LHCN-M2 (cell line): ENCODE measurements around the gene SNCG. TPM values are rescaled to one million over a fixed set of nuclear protein-coding genes. Genes with fewer than 3 reads are reported as not detected.
"Not testable (repeated sequence)": the region's sequence is repeated elsewhere in the genome, so short reads cannot be mapped to it uniquely, and the experiment has no call there.

ENCODE experiments used
- DNase-seq: peaks from one replicate; pipeline ENCODE4 v3.0.0-alpha.2; 2012; ENCODE audit warnings: low read depth
- polyA plus RNA-seq: library from polyadenylated mRNA; unstranded; fragments of >200 nt; gene quantifications from one replicate; pipeline ENCODE4 v1.2.1, GENCODE V29; 2012; ENCODE audit warnings: missing spikeins
- total RNA-seq: library from RNA; depleted of rRNA; stranded (reverse); fragments of >200 nt; gene quantifications from 2 replicates; pipeline ENCODE4 v1.2.3, GENCODE V29; 2014; rRNA removed

Gene SNCG
- 4.4 and 5.0 TPM in 2 replicates for total RNA-seq
- polyA plus RNA-seq = 5.1 TPM

DNA sequence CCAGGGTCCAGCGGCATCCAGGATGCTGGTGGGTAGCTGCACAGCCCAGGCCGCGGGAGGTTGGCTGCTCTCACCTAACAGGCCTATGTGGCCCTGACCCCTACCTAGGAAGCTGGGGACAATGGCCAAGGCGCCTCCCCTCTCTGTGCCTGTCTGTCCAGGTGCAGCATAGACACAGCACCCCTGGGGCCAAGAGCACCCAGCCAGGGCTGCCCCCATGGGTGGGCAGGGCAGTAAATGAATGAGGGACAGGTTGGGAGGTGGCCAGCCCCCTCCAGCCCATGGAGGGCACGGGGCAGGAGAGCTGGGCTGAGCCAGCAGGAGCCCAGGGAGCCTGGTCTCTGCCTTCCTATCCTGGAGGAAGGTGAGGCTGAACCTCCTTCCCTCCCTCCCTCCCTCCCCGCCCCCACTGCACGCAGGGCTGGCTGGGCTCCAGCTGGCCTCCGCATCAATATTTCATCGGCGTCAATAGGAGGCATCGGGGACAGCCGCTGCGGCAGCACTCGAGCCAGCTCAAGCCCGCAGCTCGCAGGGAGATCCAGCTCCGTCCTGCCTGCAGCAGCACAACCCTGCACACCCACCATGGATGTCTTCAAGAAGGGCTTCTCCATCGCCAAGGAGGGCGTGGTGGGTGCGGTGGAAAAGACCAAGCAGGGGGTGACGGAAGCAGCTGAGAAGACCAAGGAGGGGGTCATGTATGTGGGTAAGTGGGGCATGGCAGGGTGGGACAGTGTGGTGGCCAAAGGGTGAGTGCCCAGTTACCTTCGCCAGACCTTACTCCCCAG is at the start of gene SNCG:
Gene SNCG, plus strand, starts transcription at position 484 of the 785 bp plus-strand sequence. Its CDS starts 99 bp downstream, at position 583.
- DNase-seq = no peak

DNA sequence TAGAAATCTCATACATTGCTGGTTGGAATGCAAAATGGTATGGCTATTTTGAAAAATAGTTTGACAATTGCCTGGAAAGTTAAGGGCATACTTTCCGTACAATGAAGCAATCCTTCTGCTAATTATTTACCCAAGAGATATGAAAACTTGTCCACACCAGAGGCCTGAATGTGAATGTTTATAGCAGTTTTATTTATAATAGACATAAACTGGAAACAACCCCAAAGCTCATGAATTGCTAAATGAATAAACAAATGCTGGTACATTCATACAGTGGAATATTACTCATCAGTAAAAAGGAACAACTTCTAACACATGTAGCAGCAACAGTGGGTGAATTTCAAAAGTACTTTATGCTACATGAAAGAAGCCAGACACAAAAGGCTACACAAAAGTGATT is 43.7 kb upstream of the SNCG start:
- DNase-seq = no peak

DNA sequence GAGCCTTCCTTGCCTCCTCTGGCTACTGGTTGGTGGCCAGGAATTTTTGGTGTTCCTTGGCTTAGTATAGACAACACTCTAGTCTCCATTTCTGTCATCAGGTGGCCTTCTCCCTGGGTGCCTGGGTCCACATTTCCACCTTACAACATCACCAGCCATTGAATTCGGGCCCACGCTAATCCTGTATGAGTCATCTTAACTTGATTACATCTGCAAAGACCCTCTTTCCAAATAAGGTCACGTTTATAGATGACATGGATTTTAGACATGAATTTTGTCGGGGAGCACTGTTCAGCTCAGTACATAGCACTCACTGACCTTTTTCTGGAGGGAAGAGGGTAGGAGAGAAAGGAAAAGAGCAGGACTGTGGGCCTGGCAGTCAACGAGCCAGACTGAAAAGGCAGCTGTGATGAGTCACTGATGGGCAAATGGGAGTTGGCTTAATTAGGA is 40.4 kb upstream of the SNCG start:
- DNase-seq = peak; percentile 63

DNA sequence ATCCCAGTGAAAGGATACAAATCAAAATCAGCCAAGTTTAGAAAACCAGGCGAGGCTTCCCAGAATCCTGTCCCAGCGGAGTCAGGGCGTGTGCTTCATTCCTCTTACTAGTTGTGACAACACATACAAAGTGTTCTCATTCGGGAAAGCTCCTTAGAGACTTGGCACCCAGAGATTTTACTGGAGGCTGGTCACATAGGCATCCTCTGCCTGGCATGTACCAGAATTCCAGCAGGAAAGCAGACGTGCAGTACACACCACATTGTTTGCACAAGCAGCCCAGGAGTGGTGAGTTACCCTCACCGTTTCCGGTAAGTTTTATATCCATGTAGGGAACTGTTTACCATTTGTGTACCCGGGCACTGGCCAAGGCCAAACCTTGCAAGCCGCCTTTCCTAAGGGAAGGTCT is 35.8 kb upstream of the SNCG start:
- no peak for DNase-seq

DNA sequence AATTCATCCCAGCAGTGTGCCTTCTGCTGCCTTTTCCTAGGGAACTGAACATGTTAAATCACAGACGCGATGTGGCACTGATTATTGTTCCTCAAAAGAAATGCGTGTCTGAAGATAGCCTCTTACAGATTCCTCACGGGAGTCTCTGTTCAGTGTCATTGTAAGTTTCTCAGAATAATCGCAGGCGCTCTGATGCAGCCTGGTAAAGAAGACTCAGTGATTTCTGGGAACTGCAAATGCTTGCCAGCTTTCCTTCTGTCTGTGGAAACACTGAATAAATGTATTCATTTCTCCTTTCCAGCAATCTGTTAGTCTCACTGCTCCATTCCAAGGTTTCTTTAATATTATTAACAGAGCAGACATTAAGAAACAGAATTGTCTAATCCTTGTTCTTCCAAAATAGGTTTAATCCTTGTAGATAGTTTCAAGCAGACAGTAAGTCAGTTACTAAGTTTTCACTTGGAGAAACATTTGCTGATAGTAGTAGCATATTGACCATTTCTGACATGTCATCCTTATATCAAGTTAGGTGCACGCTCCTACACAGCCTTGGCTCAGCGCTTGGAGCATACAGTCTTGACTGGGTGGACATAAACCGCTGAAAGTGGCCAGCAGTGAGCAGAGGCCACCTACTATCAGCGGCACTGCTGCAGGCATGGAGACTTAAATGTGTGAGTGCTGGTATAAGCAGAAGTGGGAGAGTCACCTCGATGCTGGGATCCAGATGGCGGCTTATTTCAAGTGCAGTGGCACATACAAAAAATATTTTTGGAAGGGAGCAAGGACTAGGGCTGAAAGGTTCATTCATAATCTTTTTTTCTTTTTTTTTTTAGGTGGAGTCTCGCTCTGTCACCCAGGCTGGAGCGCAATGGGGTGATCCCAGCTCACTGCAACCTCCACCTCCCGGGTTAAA is 28.7 kb upstream of the SNCG start:
- no peak for DNase-seq

DNA sequence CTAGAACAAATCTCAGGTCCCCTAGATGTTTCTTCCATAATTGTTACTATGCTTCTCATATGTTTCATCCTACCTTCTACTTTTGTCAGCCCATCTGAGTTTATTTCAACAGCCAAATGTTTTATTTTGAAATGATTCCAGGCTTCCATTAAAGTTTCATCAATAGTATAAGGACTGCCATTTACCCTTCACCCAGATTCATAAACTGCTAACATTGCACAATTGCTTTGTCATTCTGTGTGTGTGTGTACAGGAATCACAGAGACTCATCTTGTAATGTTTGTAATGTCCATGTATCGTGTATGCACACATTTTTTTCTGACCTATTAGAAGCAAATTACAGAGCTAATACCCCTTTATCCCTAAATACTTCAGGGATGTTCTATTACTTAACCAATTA is 26.5 kb upstream of the SNCG start:
- peak; percentile 15 for DNase-seq

DNA sequence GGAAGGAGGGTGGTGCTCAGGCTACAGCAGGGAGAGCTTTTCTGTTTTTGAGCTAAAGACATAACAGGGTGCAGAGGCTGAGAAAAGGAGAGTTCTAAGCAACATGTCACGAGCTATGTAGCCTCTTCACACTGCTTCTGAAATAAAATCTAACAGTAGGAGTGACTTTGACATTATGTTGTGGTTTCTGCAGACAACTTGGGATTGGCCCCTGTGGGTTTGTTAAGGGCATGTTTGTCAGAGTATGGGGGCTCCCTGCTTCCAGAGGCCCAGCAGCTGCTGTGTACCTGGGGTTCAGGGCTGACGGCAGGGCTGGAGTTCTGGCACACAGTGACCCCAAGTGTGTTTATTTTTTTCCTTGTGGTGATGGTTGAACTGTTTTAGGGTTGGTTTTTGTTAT is 25.7 kb upstream of the SNCG start:
- no peak for DNase-seq

DNA sequence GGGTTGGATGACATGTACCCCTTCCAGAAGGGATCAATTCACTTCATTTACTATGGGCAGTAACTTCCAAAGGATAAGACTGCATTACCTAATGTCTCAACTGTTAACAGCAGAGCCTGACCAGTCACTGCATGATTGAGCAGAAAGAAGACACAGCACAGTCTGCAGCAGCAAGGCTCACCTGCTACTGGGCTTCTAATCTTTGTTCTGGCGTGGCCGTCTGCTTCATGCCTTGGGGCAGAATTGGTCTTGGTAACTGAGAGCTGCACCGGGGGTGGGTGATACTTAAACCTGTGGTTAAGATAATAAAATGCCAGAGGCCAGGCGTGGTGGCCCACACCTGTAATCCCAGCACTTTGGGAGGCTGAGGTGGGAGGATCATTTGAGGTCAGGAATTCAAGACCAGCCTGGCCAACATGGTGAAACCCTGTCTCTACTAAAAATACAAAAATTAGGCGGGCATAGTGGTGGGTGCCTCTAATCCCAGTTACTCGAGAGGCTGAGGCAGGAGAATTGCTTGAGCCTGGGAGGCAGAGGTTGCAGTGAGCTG is 24.2 kb upstream of the SNCG start:
- not testable (repeated sequence) for DNase-seq

DNA sequence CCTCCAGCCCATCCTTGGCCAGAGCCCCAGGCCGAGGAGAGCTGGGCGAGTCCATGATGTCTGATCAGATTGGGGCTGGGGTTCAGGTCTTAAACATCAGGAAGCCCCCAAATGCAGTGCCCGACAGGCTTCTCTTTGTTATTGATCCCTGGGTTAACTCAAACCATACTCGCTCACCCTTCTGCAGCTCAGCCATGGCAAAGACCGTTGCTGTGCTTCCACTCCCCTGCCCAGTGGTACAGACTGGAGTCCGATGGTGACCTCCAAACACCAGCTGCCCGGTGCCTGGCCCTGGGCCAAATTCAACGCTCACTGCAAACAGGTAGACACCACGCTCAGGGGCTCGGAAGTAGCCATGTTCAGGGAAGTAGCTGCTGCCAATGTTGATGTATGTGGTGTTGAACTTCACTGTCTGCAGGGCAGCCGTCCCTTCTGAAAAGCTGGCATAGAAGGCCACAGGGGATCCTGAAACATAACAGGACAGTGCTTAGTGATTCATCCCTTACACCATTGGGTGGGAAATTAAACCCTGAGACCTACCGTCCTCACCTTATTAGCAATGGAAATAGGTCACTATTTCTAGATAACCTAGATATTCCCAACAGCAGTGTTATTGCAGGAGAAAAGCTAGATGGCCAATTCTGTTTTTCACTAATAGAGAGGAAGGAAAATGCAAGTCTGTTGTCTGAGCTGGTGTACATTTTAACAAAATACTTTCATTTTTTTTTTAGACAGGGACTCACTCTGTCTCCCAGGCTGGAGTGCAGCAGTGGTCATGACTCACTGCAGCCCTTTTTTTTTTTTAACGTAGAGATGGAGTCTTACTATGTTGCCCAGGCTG is 21.5 kb upstream of the SNCG start:
- peak; percentile 53 for DNase-seq

DNA sequence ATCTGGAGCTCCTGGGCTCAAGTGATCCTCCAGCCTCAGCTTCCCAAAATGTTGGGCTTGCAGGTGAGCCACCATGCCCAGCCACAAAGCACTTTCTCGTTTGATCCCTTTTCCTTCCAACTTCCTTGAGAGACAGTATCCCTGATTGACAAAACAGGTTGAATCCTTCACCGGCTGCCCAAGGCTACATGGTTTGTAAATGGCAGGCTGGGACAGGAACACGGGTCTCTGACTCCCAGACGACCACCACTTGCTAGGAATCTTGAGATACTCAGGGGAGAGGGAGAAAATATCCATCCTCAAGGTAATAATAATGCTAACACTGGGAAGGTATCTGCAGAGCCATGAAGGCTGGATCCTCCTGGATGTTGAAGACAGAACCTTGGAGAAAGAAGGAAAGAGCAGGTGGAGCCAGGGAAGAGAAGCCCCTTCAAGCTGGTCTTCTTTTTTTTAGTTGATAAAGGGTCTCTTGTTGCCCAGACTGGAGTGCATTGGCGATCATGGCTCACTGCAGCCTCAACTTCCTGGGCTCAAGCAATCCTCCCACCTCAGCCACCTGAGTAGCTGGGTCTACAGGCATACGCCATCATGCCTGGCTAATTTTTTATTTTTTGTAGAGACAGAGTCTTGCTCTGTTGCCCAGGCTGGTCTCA is 20.8 kb upstream of the SNCG start:
- DNase-seq = no peak

DNA sequence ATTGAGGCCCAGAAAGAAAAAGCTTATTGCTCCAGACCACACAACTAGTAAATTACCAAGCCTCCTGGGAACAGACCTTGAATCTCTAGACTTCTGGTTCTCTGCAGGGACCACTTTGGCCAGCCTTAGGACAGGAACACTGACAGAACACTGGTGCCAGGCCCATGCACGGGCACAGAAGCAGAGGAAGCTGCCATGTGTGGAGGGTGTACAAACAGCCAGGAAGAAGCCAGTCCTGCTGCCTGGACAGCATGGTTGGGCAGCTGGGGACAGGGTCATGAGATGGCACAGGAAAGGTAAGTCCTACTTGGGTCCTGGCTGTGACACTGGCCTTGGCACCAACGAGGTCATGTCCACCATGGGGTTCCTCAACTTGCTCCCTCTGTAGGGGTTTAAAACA is 20.1 kb upstream of the SNCG start:
- no peak for DNase-seq

DNA sequence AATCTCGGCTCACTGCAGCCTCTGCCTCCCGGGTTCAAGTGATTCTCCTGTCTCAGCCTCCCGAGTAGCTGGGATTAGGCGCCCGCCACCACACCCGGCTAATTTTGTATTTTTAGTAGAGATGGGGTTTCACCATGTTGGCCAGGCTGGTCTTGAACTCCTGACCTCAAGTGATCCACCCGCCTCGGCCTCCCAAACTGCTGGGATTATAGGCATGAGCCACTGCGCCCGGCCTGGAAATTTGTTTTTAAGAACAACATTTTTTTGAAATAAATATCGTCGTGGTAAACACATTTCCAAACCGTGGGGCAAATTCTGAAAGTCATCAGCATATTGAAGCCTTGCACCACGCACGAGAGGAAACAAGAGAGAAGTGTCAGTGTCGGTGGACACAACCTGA is 18.3 kb upstream of the SNCG start:
- DNase-seq = not testable (repeated sequence)

DNA sequence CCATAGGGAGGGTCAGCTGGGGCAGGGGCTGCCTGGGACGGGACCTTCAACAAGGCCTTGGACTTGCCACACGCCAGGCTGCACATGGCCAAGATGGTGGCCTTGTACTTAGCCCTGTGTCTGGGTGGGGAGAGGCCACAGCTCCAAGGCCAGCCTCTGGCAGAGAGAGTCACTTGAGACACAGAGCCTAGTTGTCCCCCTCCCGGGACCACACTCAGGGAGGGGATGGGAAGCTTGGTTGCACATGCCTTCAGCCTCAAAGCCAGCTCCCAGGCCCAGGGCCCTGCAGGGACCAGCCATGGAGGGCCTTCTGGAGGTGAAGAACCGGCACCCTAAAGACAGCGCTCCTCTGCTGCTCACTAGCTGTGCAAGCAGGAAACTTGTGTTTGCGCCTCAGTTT is 17.7 kb upstream of the SNCG start:
- DNase-seq = no peak

DNA sequence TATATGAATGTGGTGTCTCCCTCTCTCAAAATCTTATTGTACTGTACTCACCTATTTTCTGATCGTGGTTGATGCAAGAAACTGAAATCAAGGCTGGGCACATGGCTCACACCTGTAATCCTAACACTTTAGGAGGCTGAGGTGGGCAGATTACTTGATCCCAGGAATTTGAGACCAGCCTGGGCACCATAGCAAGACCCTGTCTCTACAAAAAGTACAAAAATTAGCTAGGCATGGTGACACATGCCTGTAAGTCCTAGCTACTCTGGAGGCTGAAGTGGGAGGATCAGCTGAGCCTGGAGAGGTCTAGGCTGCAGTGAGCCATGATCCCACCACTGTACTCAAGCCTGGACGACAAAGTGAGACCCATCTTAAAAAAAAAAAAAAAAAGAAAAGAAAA is 17.0 kb upstream of the SNCG start:
- no peak for DNase-seq

DNA sequence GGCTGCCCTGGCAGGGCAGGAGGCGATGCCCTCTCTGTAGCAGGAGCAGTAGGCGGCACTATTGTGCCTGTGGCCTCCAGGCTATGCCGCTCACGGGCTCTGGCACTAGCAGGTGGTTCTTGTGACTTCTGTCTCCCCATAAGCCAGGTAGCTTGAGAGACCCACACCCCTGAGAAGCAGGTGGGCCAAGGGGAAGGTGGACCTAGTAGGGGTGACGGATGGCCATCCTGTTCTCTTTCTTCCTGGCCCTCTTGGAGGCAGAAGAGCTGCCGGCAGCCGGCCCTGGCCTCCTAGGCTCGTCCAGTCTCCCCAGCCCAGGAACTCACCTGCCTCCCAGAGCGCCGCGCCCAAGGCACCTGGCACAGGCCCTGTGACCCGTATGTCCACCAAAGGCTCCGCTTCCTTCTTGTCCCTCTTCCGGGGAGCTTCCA is 16.4 kb upstream of the SNCG start:
- DNase-seq = no peak

DNA sequence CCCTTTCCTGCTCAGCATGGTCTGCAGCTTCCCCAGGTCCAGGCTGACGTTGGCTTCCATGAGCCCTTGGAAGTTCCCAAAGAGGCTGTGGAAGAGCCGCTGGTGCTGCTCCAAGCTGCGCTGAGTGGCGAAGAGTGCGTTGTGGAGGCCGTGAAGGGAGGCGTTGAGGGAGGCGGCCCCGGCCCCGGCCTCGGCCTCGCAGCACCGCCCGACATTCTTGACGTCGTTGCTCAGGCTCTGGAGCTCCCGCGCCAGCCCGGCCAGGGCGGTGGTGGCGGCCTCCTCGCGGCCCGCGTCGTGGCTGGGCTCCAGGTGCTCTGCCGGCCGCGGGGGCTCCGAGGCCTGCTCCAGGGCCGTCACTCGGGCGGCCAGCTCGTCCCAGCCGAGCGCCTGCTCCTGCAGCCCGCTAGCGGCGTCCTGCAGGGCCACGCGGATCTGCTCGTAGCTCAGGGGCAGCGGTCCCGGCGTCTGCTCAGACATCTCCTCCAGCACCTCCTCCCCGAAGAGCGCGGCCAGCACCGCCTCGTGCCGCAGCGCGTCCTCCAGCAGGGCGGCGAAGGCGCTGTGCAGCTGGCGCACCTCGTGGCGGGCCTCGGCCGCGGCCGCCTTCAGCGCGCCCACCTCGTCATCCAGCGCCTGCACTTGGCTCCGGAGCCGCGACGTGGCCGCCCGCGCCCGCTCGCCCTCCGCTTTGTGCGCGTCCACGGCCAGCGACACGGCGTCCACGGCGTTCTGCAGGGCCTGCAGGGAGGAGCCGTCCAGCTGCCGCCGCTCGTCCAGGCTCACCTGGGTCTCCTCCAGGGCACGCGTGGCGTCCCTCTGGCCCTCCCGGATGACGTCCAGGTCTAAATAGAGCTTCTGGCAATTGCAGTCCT is 15.7 kb upstream of the SNCG start:
- DNase-seq = no peak

DNA sequence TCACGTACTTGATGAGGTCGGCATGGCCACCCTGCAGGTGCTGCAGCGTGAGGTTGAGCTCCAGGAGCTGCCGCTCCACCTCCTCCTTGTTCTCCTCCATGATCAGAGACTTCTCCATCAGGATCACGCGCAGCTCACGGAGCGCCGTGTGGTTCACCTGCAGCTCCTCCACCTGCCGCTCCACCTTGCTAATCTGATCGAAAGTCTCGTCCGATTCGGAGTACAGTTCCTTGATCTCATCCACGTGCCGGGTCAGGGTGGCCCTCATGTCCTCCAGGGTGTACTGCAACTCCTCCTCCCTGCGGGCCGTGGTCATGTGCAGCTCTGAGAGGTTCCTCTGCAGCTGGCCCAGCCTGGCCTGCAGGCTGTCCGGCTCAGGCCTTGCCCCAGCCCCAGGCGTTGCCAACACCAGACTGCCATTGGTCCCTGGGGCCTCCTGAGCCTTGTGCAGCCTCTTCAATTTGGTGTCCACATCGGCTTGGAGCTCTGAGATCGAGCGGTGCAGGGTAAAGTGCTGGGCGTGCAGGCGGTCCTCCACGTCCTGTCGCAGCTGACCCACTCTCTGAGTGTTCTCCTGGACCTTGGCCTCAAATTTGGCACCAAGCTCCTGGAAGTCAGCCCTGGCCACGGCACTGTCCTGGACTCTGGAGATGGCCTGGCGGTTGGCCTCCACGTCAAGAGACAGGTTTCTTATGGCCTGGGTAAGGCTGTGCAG is 14.9 kb upstream of the SNCG start:
- DNase-seq = no peak

DNA sequence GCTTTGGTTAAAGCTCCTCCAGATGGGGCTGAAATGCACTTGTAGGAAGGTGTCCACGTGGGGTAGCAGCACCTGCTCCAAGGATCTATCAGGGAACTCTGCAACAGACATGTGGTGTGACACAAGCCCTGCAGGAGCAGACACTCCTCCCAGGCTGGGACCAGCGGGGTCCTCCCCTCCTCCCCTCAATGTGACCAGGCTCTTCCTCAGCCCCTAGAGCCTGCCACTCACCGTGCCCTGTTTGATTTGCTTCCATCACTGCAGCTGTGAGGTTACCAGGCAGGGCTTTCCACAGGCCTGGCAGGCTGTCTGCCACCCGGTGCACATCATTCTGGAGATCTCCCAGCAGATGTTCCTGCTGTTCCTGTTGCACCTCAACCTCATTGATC is 14.4 kb upstream of the SNCG start:
- no peak for DNase-seq

DNA sequence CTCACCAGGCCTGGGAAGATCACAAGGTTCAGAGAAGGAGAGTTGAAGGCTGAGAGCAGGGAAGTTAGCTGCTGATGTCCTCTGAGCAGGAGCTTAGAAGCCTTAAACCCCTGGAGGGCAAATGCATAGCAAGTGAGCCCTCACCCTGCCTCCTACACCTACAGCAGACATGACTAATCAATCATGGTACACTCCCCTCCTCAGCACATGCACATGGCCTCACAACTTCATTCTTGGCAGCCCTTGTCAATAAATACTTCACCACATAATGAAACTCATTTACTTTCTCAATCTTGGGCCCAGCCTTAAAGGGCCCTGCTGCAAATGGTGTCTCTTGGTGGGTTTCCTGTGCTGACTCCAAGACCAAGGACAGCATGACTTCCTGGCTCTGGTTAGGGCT is 13.9 kb upstream of the SNCG start:
- DNase-seq = no peak
